IMR-90 (cell line): ENCODE results near the gene DPEP1. TPM values are rescaled to one million over a fixed set of nuclear protein-coding genes. Genes with fewer than 3 reads are reported as not detected.

Experiments used
- ATAC-seq: fragments of 200-7000 bp; cut with Tn5 transposase; 2 replicates; pipeline ENCODE4 v1.9.1; 2020; ENCODE audit warnings: low read depth, mild to moderate bottlenecking, moderate library complexity
- BruUV-seq: library from RNA; stranded (reverse); fragments of 400-500 nt; replicated peaks from 2 replicates; lab custom pipeline; 2021; lab: Mats Ljungman, UMichigan
- CTCF ChIA-PET: fragments of 300-600 bp; formaldehyde crosslinking; extraction: SDS; loops from one replicate; lab custom pipeline; 2021; ENCODE audit warnings: antibody characterized with exemption; lab: Yijun Ruan, JAX
- POLR2A ChIA-PET: fragments of 300-600 bp; sonication (Branson Sonifier 250); formaldehyde crosslinking; loops from one replicate; lab custom pipeline; 2022; ENCODE audit warnings: antibody characterized with exemption; ENCODE audit not compliant: unreplicated experiment; lab: Charles Lee
- DNase-seq: peaks from one replicate; pipeline ENCODE4 v3.0.0; 2013
- H2AFZ ChIP-seq: replicated peaks from 2 replicates; pipeline ENCODE3; 2013; ENCODE audit warnings: low read length, mild to moderate bottlenecking; ENCODE audit not compliant: poor library complexity
- H2AK5ac ChIP-seq: 2 replicates; pipeline ENCODE4 v1.6.1; 2013; ENCODE audit warnings: low read depth, low read length, inconsistent platforms
- H2AK9ac ChIP-seq: replicated peaks from 2 replicates; pipeline ENCODE3; 2013; ENCODE audit warnings: mild to moderate bottlenecking, low read depth, low read length, moderate library complexity; ENCODE audit not compliant: poor library complexity
- H2BK120ac ChIP-seq: 2 replicates; pipeline ENCODE4 v1.6.1; 2013; ENCODE audit warnings: low read depth, low read length, inconsistent platforms
- H2BK15ac ChIP-seq: 3 replicates; pipeline ENCODE4 v1.6.1; 2013; ENCODE audit warnings: low read depth, low read length, inconsistent platforms
- H2BK20ac ChIP-seq: 2 replicates; pipeline ENCODE4 v1.6.1; 2013; ENCODE audit warnings: low read depth, mild to moderate bottlenecking, inconsistent platforms, low read length, moderate library complexity
- H2BK5ac ChIP-seq: 2 replicates; pipeline ENCODE4 v1.6.1; 2013; ENCODE audit warnings: mild to moderate bottlenecking, low read depth, low read length, inconsistent platforms; ENCODE audit not compliant: poor library complexity, severe bottlenecking
- H3K14ac ChIP-seq: replicated peaks from 2 replicates; pipeline ENCODE4 v1.6.1; 2013; ENCODE audit warnings: low read depth, low read length, inconsistent platforms
- H3K18ac ChIP-seq: 2 replicates; pipeline ENCODE4 v1.6.1; 2013; ENCODE audit warnings: low read depth, low read length, control low read depth
- H3K23ac ChIP-seq: 2 replicates; pipeline ENCODE4 v1.6.1; 2013; ENCODE audit warnings: low read depth, low read length, inconsistent platforms
- H3K27ac ChIP-seq: 2 replicates; pipeline ENCODE4 v1.5.1; 2013; ENCODE audit warnings: mild to moderate bottlenecking, control low read depth, low read length; ENCODE audit not compliant: insufficient read depth
- H3K27me3 ChIP-seq: 2 replicates; pipeline ENCODE4 v1.6.1; 2013; ENCODE audit warnings: low read length; ENCODE audit not compliant: control insufficient read depth, insufficient read depth
- H3K36me3 ChIP-seq: 2 replicates; pipeline ENCODE4 v1.6.1; 2013; ENCODE audit warnings: low read length, mixed read lengths; ENCODE audit not compliant: control insufficient read depth, insufficient read depth
- H3K4ac ChIP-seq: 2 replicates; pipeline ENCODE4 v1.6.1; 2013; ENCODE audit warnings: low read depth, low read length, inconsistent platforms
- H3K4me1 ChIP-seq: 2 replicates; pipeline ENCODE4 v1.6.1; 2013; ENCODE audit warnings: low read length, mixed read lengths; ENCODE audit not compliant: control insufficient read depth, insufficient read depth
- H3K4me2 ChIP-seq: 2 replicates; pipeline ENCODE4 v1.6.1; 2013; ENCODE audit warnings: low read depth, mild to moderate bottlenecking, control low read depth, low read length, moderate library complexity
- H3K4me3 ChIP-seq: 2 replicates; pipeline ENCODE4 v1.5.1; 2013; ENCODE audit warnings: low read depth, mild to moderate bottlenecking, control low read depth, low read length, moderate library complexity; ENCODE audit not compliant: insufficient read depth
- H3K56ac ChIP-seq: 2 replicates; pipeline ENCODE4 v1.6.1; 2013; ENCODE audit warnings: low read length, inconsistent platforms; ENCODE audit not compliant: insufficient read depth; ENCODE audit errors: extremely low read depth
- H3K79me1 ChIP-seq, 2 experiments: 2 replicates each; pipeline ENCODE4 v1.6.1; 2013; ENCODE audit warnings: low read length in 2 of 2, inconsistent platforms in 1 of 2, low read depth in 1 of 2
- H3K9ac ChIP-seq: 2 replicates; pipeline ENCODE4 v1.6.1; 2013; ENCODE audit warnings: low read depth, low read length, control low read depth
- H3K9me1 ChIP-seq: 2 replicates; pipeline ENCODE4 v1.6.1; 2013; ENCODE audit warnings: low read length, inconsistent platforms; ENCODE audit not compliant: insufficient read depth
- H3K9me3 ChIP-seq: 2 replicates; pipeline ENCODE4 v1.6.1; 2013; ENCODE audit warnings: low read length; ENCODE audit not compliant: control insufficient read depth, insufficient read depth
- H4K20me1 ChIP-seq: 2 replicates; pipeline ENCODE4 v1.6.1; 2013; ENCODE audit warnings: low read length, inconsistent platforms; ENCODE audit not compliant: insufficient read depth
- H4K5ac ChIP-seq: 2 replicates; pipeline ENCODE4 v1.6.1; 2013; ENCODE audit warnings: mild to moderate bottlenecking, low read depth, low read length, control low read depth
- H4K8ac ChIP-seq, 2 experiments: 2 replicates each; pipeline ENCODE4 v1.6.1; 2013; ENCODE audit warnings: low read depth in 2 of 2, low read length in 2 of 2, control low read depth in 1 of 2, inconsistent platforms in 1 of 2
- H4K91ac ChIP-seq: 2 replicates; pipeline ENCODE4 v1.6.1; 2013; ENCODE audit warnings: low read depth, low read length, inconsistent platforms; ENCODE audit not compliant: insufficient read depth
- BHLHE40 ChIP-seq: fragments of 150-350 bp; IDR thresholded peaks from 2 replicates; pipeline ENCODE4 v1.6.1; 2016; ENCODE audit warnings: mild to moderate bottlenecking, low read depth, low read length
- NFE2L2 ChIP-seq: fragments of 150-350 bp; IDR thresholded peaks from 2 replicates; pipeline ENCODE4 v1.6.1; 2016; ENCODE audit warnings: low read depth, mild to moderate bottlenecking, low read length
- WGBS, 2 experiments: methylation state at CpG; one replicate each; pipeline versions ENCODE4 v1.1.5 to v1.1.7; 2013; ENCODE audit warnings: missing lambda C conversion rate in 2 of 2; ENCODE audit not compliant: insufficient read length in 1 of 2; ENCODE audit errors: extremely low coverage in 2 of 2; 5-methylcytosine and 5-hydroxymethylcytosine counted together
- dilution Hi-C: fragments of 300-500 bp; cut with HindIII; formaldehyde crosslinking; loops from one replicate; pipeline ENCODE4 v1.14.3; 2018; ENCODE audit warnings: low sequenced_read_pairs; ENCODE audit not compliant: unreplicated experiment
- in situ Hi-C: fragments of 300-500 bp; cut with MboI; formaldehyde crosslinking; loops from 3 replicates; pipeline ENCODE4 v1.14.3; 2019; ENCODE audit warnings: low sequenced_read_pairs, inconsistent platforms, mixed read lengths
- intact Hi-C: fragments of 100-400 bp; cut with micrococcal nuclease; formaldehyde crosslinking; loops from 2 replicates; pipeline ENCODE4 v1.10.0; 2022
- polyA plus RNA-seq, 3 experiments: library from polyadenylated mRNA; depleted of rRNA; stranded (reverse); fragments of >200 nt; gene quantifications; 2 replicates each; pipeline ENCODE4 v1.2.3, GENCODE V29; 2012; ENCODE audit warnings: low replicate concordance in 1 of 3
- total RNA-seq: library from RNA; depleted of rRNA; stranded (reverse); fragments of >200 nt; gene quantifications from 2 replicates; pipeline ENCODE4 v1.2.3, GENCODE V29; 2012

Gene DPEP1
- total and polyA plus RNA-seq, 2 of the 4 experiments (the other 2 are of a cell fraction) = not detected

GRCh38 chr16:89639385-89639784 is 25.9 kb downstream of the DPEP1 start:
- WGBS, 2 experiments = 82% methylated on average over 5 of the region's 6 CpGs; no CpG with 5 or more reads in 1 of the 2 experiments
- Histone ChIP-seq H3K4me3 (no peak overlapping the region), H3K36me3 (peaks cover 5% of the 10 kb centered on the region; the same call in 1 of the 2 replicates), H4K5ac (no peak overlapping the region), H3K4ac (no peak overlapping the region), H2AFZ (no peak overlapping the region), H2BK5ac (no peak overlapping the region), H3K79me1 (peaks cover 0 to 3% of the 10 kb centered on the region in 2 experiments; a peak in 1 of 4 replicates), H4K20me1 (no peaks in the 10 kb centered on the region; the same call in 1 of the 2 replicates), H4K91ac (no peak overlapping the region), H2AK5ac (no peak overlapping the region), H3K4me2 (no peak overlapping the region), H2BK20ac (no peak overlapping the region), H3K27ac (no peak overlapping the region), H2BK15ac (no peak overlapping the region), H3K9me1 (no peaks in the 10 kb centered on the region), H2BK120ac (no peak overlapping the region), H3K9ac (no peak overlapping the region), H3K23ac (no peak overlapping the region), H3K9me3 (no peaks in the 10 kb centered on the region), H3K14ac (no peak overlapping the region), H3K18ac (no peak overlapping the region), H2AK9ac (no peak overlapping the region), H4K8ac (no peak overlapping the region), H3K56ac (no peak overlapping the region), H3K27me3 (peaks cover under 1% of the 10 kb centered on the region; the same call in 1 of the 2 replicates), H3K4me1 (peaks cover 2% of the 10 kb centered on the region; the same call in 1 of the 2 replicates)
- DNase-seq (no peak), ATAC-seq (no peak)
- POLR2A ChIA-PET = no interaction called here
- BruUV-seq = no TSS peak
- in situ Hi-C loops = no loop called here
- CTCF ChIA-PET = no interaction called here
- dilution Hi-C loops = no loop called here
- TF ChIP-seq NFE2L2 (no peak), BHLHE40 (no peak)
- intact Hi-C loops = no loop called here
